SHP77 treated with DMSO at 0.1 percent for 48 hours (cell line): ENCODE measurements around the gene EFEMP2.

Experiments
- DNase-seq: peaks from one replicate; lab custom pipeline; 2025; lab: John Stamatoyannopoulos, UW

EFEMP2 gene

DNA sequence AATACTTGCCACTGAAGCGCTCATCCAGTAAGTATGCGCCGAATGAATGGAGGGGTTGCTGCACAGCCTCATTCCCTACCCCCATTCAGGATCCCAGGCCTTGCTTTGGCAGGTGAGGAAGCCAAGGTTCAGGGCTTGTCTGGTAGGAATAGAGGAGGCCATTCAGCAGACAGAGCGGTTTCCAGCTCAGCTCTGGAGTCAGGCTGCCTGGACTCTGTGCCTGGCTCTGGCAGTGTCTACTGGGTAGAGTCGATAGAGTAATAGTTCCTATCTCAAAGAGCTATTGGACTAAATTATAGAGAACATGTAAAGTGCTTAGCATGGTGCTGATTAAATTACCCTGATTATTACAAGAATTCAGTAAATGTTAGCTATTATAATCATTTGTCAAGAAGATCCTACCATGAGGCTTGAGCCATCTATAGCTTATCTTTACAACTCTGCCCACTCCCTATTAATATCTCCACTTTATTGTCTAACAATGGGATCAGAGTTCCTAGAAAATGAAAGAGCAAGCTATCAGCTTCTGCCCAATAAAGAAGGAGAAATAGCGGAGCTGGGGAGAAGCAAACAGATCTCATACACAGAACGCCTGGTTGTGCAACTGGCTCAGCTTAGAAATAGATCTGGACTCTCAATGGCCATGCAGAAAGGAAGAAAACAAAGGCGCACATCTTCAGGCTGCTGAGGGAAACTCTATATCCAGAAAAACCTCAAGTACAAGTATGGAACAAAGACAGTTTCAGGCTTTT, 45.4 kb downstream of the EFEMP2 start:
- DNase-seq: no peak

DNA sequence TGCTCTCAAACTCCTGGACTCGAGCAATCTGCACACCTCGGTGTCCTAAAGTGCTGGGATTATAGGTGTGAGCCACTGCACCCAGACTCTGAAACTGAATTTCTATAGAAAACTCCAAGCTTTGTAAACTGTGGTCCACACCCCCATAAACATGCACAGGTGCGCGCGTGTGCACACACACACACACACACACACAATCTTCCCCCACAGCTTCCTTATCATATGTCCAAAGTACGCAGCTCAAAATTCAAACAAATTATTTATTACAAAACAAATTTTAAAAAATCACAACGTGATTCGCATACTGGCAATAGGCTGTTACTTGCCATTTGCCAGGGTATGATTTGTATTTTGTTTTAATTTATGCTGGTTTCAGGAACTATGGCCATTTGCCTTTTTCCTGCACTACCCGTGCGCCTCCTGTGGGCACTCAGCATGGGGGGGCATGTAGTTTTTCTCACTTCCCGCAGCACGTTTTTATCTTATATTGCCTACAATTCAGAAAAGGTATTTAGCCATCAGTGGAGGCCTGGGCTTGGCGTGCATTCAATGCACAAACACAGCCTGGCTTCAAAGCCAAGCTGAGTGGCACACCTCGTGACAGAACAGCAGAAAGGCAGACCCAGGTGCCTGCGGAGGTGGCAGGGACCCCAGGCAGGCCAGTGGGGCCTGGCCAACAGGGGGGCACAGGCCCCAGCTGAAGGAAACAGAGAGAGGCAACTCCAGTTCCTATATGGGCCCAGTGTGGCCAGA, 49.6 kb downstream of the EFEMP2 start:
- DNase-seq: no peak

DNA sequence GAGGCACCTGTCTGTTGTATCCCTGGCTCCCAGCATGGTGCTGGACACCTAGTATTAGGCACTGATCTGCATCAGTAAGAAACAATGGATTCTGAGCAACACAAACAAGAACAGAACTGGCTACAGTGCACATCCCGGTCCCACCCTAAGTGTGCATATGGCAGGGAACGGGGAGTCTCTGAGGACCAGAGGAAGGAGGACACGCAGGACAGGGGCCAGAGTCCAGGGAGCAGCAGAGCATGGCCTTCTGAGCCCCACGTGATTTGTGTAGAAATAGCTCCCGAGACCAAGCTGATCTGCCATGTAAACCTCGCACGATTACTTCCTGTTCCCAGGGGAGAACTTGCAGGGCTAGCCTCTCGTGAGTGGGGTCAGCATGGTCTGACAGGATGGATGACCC, 51.5 kb downstream of the EFEMP2 start:
- DNase-seq: no peak

DNA sequence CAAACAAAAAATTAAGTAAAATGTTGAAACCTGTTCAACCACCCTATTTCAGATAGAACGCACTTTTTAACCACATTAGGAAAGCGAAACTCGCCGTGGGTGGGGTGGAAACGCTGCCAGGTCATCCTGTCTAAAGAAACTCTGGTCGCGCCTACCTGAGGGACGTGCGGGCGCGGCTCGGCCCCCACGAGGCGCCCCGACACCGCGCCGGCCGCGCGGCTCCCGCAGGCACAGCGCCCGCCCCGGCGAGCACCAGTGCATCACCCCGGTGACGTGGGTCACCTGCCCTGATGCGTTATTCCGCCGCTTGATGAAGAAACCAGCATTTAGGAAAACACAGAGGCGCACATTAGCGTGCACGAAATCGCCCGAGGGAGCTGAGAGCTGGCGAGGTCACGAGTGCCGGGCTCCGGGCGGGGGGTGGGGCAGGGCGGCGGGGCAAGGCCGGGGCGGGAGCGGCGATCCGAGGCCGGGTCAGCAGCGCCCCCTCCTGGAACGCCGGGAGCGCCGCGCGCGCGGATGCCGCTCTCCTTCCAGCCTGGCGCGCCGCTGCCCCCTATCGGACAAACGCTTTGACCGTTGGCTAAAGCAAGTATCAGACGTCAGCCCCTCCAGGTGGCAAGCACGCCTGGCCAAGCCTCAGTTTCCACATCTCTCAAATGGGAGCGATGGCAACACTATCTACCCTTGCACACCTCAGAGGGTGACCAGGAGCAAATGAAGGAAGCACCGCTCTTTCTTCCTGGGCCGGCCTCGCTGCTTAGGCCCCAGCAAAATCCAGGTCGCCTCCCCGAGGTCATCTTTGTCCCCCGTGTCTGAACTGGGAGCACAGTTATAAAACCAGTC, 54.5 kb downstream of the EFEMP2 start:
- DNase-seq: peak; percentile 56

DNA sequence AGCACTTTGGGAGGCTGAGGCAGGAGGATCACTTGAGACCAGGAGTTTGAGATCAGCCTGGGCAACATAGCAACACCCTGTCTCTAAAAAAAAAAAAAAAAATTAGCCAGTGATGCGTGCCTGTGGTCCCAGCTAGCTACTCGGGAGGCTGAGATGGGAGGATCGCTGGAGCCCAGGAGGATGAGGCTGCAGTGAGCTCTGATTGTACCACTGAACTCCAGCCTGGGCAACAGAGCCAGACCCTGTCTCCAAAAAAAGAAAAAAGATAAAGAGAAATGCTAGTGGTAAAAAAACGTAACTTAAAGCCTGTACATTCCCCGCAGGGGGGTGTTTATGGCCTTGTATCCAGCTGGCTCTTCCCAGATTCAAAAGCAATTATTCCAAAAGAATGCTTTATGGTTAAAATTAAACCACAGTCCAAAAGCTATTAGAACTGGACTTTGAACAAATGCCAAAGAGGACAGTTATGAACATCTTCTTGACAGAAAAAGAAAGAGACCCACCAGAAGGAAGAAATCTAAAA, 55.2 kb downstream of the EFEMP2 start:
- DNase-seq: no peak

DNA sequence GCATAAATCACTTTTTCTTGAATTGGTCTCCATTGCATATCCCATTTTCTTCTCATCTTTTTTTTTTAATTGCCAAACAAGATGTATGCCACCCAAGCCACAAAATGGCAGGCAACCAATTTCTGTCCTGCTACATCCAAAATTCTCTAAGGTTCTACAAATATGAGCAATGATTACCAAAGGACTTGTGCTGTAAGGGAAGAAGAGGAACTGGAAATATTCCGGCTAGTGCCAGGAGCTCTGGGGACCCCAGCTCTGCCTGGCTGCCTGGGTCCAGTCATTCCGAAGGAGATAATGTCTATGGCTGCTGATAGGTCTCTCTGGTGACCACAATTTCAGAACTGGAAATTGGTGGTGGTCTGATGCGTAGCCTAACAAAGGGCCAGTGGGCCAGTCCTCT, 55.9 kb downstream of the EFEMP2 start:
- no peak for DNase-seq
